Measurements from ENCODE around the gene DPH1. TPM values are rescaled to one million over a fixed set of nuclear protein-coding genes. Genes with fewer than 3 reads are reported as not detected.

DPH1 gene
- polyA plus RNA-seq, 1 of the 3 experiments (the other 2 are of a cell fraction), result 36.2 TPM

DNA sequence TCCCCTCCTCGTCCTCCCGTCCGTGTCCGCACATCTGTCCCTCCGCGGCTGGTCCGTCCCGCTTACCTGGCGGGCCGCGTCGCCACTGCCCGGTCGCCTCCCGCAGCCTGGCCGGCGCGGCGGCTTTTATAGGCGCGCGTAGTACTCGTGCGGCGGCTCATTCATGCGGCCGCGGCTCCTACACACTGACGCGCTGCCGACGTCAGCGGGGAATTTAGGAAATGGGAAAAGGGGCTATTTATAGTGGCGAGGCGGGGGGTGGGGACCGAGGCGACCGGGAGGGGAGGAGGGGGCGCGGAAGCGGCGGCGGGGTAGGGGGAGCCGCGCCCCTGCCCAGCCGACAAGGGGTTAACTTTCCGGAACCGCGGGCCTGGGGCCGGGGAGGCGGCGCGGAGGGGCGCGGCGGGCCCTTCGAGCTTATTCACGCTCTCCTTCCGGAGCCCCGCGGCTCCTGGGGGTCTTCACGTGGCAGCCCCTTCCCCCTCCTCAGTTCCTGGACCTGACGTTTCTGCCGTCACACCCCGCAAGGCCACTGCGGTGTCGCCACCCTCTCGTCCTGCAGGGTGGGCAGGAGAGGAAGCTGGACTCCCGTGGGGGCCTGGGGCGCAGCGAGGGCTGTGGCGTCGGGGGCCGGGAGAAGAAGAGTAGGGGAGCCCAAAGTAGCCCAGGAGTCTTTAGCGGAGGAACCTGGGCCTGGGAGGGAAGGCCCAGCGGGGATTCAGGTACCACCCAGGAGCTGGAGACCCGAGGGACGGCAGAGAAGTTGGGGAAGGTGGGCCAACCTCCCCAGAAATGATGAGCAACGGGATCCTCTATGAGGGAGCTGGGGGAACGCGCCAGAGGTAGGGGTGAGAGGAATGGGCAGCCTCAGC, 21.3 kb downstream of the DPH1 start (continued):
- no peak for TF ChIP-seq FOXM1 (IDR thresholded peaks at IDR 0.05; ENCODE audit: low read depth)
- TF ChIP-seq FOSL2 (IDR thresholded peaks at IDR 0.05; ENCODE audit: borderline replicate concordance, low read depth), result no peak
- no peak for TF ChIP-seq CHD2 (IDR thresholded peaks at IDR 0.05; ENCODE audit: low read length, partially characterized antibody)
- TF ChIP-seq YY1 (IDR thresholded peaks at IDR 0.05; ENCODE audit: low read depth), result no peak
- no peak for TF ChIP-seq POLR2AphosphoS5 (IDR thresholded peaks at IDR 0.05; ENCODE audit: low read depth, low read length)
- TF ChIP-seq SMC3 (IDR thresholded peaks at IDR 0.05; ENCODE audit: low read depth, low read length), result no peak

DNA sequence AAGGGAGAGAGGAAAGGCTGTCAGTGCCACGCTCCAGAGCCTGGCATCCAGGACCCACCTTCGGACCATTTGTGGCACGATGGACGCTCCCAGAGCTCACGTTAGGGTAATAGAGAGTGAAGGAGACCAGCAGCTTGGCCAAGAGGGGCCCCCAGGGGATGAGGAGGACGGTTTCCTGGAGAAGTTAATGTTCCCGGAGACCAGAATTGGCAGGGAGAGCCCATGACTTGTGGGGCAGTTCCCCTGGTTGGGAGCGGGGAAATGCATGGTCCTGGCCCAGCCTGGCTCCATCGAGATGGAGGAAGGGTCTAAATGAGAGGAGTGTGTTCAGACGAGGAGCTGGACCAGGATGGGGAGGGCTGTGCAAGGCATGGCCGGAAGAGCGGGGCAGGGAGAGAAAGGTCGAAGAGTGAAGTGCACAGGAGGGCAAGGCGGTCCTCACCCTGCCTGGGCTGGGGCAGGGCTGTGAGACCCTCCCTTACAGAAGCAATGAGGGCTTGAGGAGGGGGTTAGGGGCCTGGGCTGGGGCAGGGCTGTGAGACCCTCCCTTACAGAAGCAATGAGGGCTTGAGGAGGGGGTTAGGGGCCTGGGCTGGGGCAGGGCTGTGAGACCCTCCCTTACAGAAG, 22.1 kb downstream of the DPH1 start:
- TF ChIP-seq GABPA (IDR thresholded peaks at IDR 0.05; ENCODE audit: low read depth), result no peak
- TF ChIP-seq POLR2AphosphoS5 (IDR thresholded peaks at IDR 0.05; ENCODE audit: low read depth, low read length), result no peak
- no peak for TF ChIP-seq TEAD4 (IDR thresholded peaks at IDR 0.05; ENCODE audit: borderline replicate concordance, insufficient read depth)
- no peak for TF ChIP-seq NRF1 (IDR thresholded peaks at IDR 0.05; ENCODE audit: low read depth, low read length)
- no peak for TF ChIP-seq CHD2 (IDR thresholded peaks at IDR 0.05; ENCODE audit: low read length, partially characterized antibody)
- Histone ChIP-seq H3K9me3 (no peaks in the 10 kb centered on the region), H3K36me3 (replicated peaks in 1 of 2; ENCODE audit: control insufficient read depth in 1 of 2, insufficient read depth in 2 of 2, low read length in 1 of 2) (peaks cover 0 to 2% of the 10 kb centered on the region in 2 experiments), H3F3A (replicated peaks; ENCODE audit: insufficient read depth) (peaks cover 15% of the 10 kb centered on the region), H3K79me2 (ENCODE audit: insufficient read depth) (peaks cover 8% of the 10 kb centered on the region; the same call in 1 of the 2 replicates), H2AFZ (ENCODE audit: low read depth) (no peak overlapping the region), H3K4me2 (no peak overlapping the region), H3K9ac (no peak overlapping the region), H3K4me3 (ENCODE audit: low read depth in 2 of 2, low read length in 1 of 2) (no peak overlapping the region), H3K27me3 (ENCODE audit: insufficient read depth) (no peaks in the 10 kb centered on the region), H3K4me1 (ENCODE audit: control insufficient read depth in 1 of 2, insufficient read depth in 2 of 2, low read depth in 1 of 2, low read length in 1 of 2) (peaks cover 4 to 16% of the 10 kb centered on the region in 2 experiments; a peak in 2 of 4 replicates), H3K27ac (ENCODE audit: low read depth in 2 of 2, low read length in 1 of 2) (no peak overlapping the region), H3K9me2 (no peaks in the 10 kb centered on the region), H4K20me1 (ENCODE audit: insufficient read depth) (peaks cover 5% of the 10 kb centered on the region; the same call in 1 of the 2 replicates)
- 87% methylated on average over 14 of the region's 14 CpGs for WGBS (ENCODE audit: low lambda C conversion rate)
- no peak for DNase-seq
- ChIA-PET CTCF (interaction anchor here (1.0 to 3.6 kb wide), 8 partner anchors 10 to 231 kb away, joined by 3 to 50 read pairs (median 4); no protein-coding TSS in a partner anchor), POLR2A (no interaction called here)

GRCh38 chr17:2053380-2054261, 23.7 kb downstream of the DPH1 start:
- peak overlapping the region in 1 of 2 experiments; percentile 57; a peak in 3 of 4 replicates for H3K4me3 ChIP-seq (ENCODE audit: low read depth in 2 of 2, low read length in 1 of 2)
- no peak overlapping the region for H2AFZ ChIP-seq (ENCODE audit: low read depth)
- DNase-seq, result peak; percentile 68
- TF ChIP-seq RAD21 (IDR thresholded peaks at IDR 0.05; ENCODE audit: low read length), result peak; percentile 60
- TF ChIP-seq PBX3 (IDR thresholded peaks at IDR 0.05), result no peak
- TF ChIP-seq, protein P1, sequence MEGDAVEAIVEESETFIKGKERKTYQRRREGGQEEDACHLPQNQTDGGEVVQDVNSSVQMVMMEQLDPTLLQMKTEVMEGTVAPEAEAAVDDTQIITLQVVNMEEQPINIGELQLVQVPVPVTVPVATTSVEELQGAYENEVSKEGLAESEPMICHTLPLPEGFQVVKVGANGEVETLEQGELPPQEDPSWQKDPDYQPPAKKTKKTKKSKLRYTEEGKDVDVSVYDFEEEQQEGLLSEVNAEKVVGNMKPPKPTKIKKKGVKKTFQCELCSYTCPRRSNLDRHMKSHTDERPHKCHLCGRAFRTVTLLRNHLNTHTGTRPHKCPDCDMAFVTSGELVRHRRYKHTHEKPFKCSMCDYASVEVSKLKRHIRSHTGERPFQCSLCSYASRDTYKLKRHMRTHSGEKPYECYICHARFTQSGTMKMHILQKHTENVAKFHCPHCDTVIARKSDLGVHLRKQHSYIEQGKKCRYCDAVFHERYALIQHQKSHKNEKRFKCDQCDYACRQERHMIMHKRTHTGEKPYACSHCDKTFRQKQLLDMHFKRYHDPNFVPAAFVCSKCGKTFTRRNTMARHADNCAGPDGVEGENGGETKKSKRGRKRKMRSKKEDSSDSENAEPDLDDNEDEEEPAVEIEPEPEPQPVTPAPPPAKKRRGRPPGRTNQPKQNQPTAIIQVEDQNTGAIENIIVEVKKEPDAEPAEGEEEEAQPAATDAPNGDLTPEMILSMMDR (IDR thresholded peaks at IDR 0.05), result peak; percentile 41
- no peak for TF ChIP-seq RFX5 (IDR thresholded peaks at IDR 0.05; ENCODE audit: low read length)
- peak; percentile 32; the same call in 1 of the 2 replicates for TF ChIP-seq SMC3 (IDR thresholded peaks at IDR 0.05; ENCODE audit: low read depth, low read length)
- TF ChIP-seq REST (IDR thresholded peaks at IDR 0.05; ENCODE audit: low read depth, low read length), result no peak

More at GRCh38 chr17:2053380-2054261, 23.7 kb downstream of the DPH1 start:
- Histone ChIP-seq H3K9ac (no peak overlapping the region), H3K9me2 (no peaks in the 10 kb centered on the region), H3K4me2 (peak overlapping the region; percentile 33; the same call in 1 of the 2 replicates), H4K20me1 (ENCODE audit: insufficient read depth) (peaks cover 5% of the 10 kb centered on the region; the same call in 1 of the 2 replicates), H3K36me3 (replicated peaks in 1 of 2; ENCODE audit: control insufficient read depth in 1 of 2, insufficient read depth in 2 of 2, low read length in 1 of 2) (peaks cover 0 to 2% of the 10 kb centered on the region in 2 experiments), H3F3A (replicated peaks; ENCODE audit: insufficient read depth) (peaks cover 14% of the 10 kb centered on the region), H3K4me1 (ENCODE audit: control insufficient read depth in 1 of 2, insufficient read depth in 2 of 2, low read depth in 1 of 2, low read length in 1 of 2) (peaks cover 3 to 14% of the 10 kb centered on the region in 2 experiments; a peak in 2 of 4 replicates), H3K27ac (ENCODE audit: low read depth in 2 of 2, low read length in 1 of 2) (no peak overlapping the region; a peak in 1 of 4 replicates), H3K79me2 (ENCODE audit: insufficient read depth) (no peaks in the 10 kb centered on the region), H3K27me3 (ENCODE audit: insufficient read depth) (no peaks in the 10 kb centered on the region), H3K9me3 (no peaks in the 10 kb centered on the region)
- 65% methylated on average over 36 of the region's 84 CpGs for WGBS (ENCODE audit: low lambda C conversion rate)
- CTCF ChIA-PET, result interaction anchor here (0.6 to 8.0 kb wide), 39 partner anchors 11 to 295 kb away, joined by 3 to 185 read pairs (median 6); no protein-coding TSS in a partner anchor
- POLR2A ChIA-PET, result interaction anchor here (1.1 kb wide), 1 partner anchor 91 kb away, joined by 3 read pairs; no protein-coding TSS in a partner anchor

All from SK-N-SH (cell line).